ENCODE results near the gene KCNB1. TPM values are rescaled to one million over a fixed set of nuclear protein-coding genes. Genes with fewer than 3 reads are reported as not detected.
A peak's percentile ranks its signal among the peaks of the same experiment; 100 is the strongest.

KCNB1 gene
- total and polyA plus RNA-seq, 2 of the 4 experiments (the other 2 are of a cell fraction): 0.05 TPM; not detected in 1

GRCh38 chr20:49319208-49319809 lies 163.2 kb downstream of the KCNB1 start:
- Histone ChIP-seq H4K5ac (ENCODE audit: low read depth, low read length) (no peak overlapping the region), H3K56ac (ENCODE audit: extremely low read depth, insufficient read depth, low read length) (no peak overlapping the region), H2BK5ac (ENCODE audit: low read depth, low read length, poor library complexity, severe bottlenecking) (no peak overlapping the region), H3K4ac (ENCODE audit: low read depth, low read length) (no peak overlapping the region), H3K27me3 (ENCODE audit: control insufficient read depth, insufficient read depth, low read length) (peaks cover 60% of the 10 kb centered on the region), H3K36me3 (ENCODE audit: control insufficient read depth, insufficient read depth, low read length) (no peaks in the 10 kb centered on the region), H3K4me1 (ENCODE audit: control insufficient read depth, insufficient read depth, low read length) (peaks cover 3% of the 10 kb centered on the region; the same call in 1 of the 2 replicates), H2BK15ac (ENCODE audit: low read depth, low read length) (no peak overlapping the region), H3K27ac (ENCODE audit: insufficient read depth, low read length) (no peak overlapping the region), H4K91ac (ENCODE audit: insufficient read depth, low read depth, low read length) (no peak overlapping the region), H3K4me3 (ENCODE audit: insufficient read depth, low read depth, low read length) (no peak overlapping the region), H3K14ac (replicated peaks; ENCODE audit: low read depth, low read length) (no peak overlapping the region), H3K9me3 (ENCODE audit: control insufficient read depth, insufficient read depth, low read length) (peaks cover 8% of the 10 kb centered on the region; the same call in 1 of the 2 replicates), H3K4me2 (ENCODE audit: low read depth, low read length) (no peak overlapping the region; the same call in 1 of the 2 replicates), H2AK9ac (replicated peaks; ENCODE audit: low read depth, low read length, poor library complexity) (no peak overlapping the region), H4K20me1 (ENCODE audit: insufficient read depth, low read length) (no peaks in the 10 kb centered on the region), H2AFZ (replicated peaks; ENCODE audit: low read length, poor library complexity) (peak overlapping the region; percentile 3), H2BK20ac (ENCODE audit: low read depth, low read length) (no peak overlapping the region), H3K9me1 (ENCODE audit: insufficient read depth, low read length) (no peaks in the 10 kb centered on the region), H3K79me1 (ENCODE audit: low read depth in 1 of 2, low read length in 2 of 2) (no peaks in the 10 kb centered on the region), H3K9ac (ENCODE audit: low read depth, low read length) (no peak overlapping the region), H3K23ac (ENCODE audit: low read depth, low read length) (no peak overlapping the region), H2AK5ac (ENCODE audit: low read depth, low read length) (no peak overlapping the region), H4K8ac (ENCODE audit: low read depth in 2 of 2, low read length in 2 of 2) (no peak overlapping the region), H2BK120ac (ENCODE audit: low read depth, low read length) (no peak overlapping the region), H3K18ac (ENCODE audit: low read depth, low read length) (no peak overlapping the region)
- intact Hi-C loops (cut with micrococcal nuclease) (no loop called here), in situ Hi-C loops (cut with MboI; ENCODE audit: low sequenced_read_pairs) (no loop called here), dilution Hi-C loops (cut with HindIII; ENCODE audit: low sequenced_read_pairs, unreplicated experiment) (no loop called here)
- TF ChIP-seq CEBPB (IDR thresholded peaks at IDR 0.05; ENCODE audit: low read depth, low read length): no peak
- no peak for TF ChIP-seq ELK1 (IDR thresholded peaks at IDR 0.05; ENCODE audit: borderline replicate concordance, low read depth, low read length)
- TF ChIP-seq SMC3 (IDR thresholded peaks at IDR 0.05; ENCODE audit: low read depth, low read length): no peak
- 12% methylated on average over 15 of the region's 25 CpGs; no CpG with 5 or more reads in 1 of the 2 experiments for WGBS, 2 experiments (ENCODE audit: extremely low coverage in 2 of 2, insufficient read length in 1 of 2)
- BruUV-seq (replicated peaks): no TSS peak
- DNase-seq: no peak
- CTCF ChIA-PET: interaction anchor here (0.9 kb wide), 1 partner anchor 68 kb away, joined by 4 read pairs; no protein-coding TSS in a partner anchor
- POLR2A ChIA-PET (ENCODE audit: unreplicated experiment): no interaction called here
- no peak for ATAC-seq (ENCODE audit: low read depth)

Measured in IMR-90 (cell line).